ENCODE results near the gene DENND6B.

DNA sequence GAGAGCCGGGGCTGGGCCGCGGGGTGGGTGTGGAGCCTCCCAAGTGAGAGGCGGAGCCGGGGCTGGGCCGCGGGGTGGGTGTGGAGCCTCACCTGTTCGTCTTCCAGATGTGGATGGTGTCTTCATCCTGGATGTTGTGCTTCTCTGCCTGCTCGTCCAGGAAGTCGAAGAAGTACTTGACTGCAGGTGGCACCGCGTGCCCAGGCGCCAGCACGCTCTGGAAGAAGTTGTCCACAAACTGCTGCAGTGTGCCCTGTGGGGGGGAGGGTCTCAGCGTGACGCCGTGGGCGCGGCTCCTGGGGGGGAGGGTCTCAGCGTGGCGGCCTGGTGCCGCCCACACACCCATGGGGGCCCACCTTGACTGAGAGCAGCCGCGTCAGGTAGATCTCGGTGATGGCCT lies 49.1 kb downstream of the DENND6B start:
- TF ChIP-seq ARNTL (CRISPR knock-in tag; IDR thresholded peaks at IDR 0.05; ENCODE audit: borderline replicate concordance, low read depth), result no peak
- TF ChIP-seq PPARA (CRISPR knock-in tag; IDR thresholded peaks at IDR 0.05; ENCODE audit: borderline replicate concordance), result no peak
- TF ChIP-seq, protein P1, sequence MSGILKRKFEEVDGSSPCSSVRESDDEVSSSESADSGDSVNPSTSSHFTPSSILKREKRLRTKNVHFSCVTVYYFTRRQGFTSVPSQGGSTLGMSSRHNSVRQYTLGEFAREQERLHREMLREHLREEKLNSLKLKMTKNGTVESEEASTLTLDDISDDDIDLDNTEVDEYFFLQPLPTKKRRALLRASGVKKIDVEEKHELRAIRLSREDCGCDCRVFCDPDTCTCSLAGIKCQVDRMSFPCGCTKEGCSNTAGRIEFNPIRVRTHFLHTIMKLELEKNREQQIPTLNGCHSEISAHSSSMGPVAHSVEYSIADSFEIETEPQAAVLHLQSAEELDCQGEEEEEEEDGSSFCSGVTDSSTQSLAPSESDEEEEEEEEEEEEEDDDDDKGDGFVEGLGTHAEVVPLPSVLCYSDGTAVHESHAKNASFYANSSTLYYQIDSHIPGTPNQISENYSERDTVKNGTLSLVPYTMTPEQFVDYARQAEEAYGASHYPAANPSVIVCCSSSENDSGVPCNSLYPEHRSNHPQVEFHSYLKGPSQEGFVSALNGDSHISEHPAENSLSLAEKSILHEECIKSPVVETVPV (CRISPR knock-in tag; IDR thresholded peaks at IDR 0.05), result no peak
- TF ChIP-seq, protein P2, sequence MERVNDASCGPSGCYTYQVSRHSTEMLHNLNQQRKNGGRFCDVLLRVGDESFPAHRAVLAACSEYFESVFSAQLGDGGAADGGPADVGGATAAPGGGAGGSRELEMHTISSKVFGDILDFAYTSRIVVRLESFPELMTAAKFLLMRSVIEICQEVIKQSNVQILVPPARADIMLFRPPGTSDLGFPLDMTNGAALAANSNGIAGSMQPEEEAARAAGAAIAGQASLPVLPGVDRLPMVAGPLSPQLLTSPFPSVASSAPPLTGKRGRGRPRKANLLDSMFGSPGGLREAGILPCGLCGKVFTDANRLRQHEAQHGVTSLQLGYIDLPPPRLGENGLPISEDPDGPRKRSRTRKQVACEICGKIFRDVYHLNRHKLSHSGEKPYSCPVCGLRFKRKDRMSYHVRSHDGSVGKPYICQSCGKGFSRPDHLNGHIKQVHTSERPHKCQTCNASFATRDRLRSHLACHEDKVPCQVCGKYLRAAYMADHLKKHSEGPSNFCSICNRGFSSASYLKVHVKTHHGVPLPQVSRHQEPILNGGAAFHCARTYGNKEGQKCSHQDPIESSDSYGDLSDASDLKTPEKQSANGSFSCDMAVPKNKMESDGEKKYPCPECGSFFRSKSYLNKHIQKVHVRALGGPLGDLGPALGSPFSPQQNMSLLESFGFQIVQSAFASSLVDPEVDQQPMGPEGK (CRISPR knock-in tag; IDR thresholded peaks at IDR 0.05; ENCODE audit: borderline replicate concordance), result no peak
- no peak for TF ChIP-seq ZFP3 (CRISPR knock-in tag; IDR thresholded peaks at IDR 0.05)
- TF ChIP-seq ISL1 (CRISPR knock-in tag; IDR thresholded peaks at IDR 0.05), result no peak
